Measurements from ENCODE around the gene UBXN6.

The UBXN6 gene

DNA sequence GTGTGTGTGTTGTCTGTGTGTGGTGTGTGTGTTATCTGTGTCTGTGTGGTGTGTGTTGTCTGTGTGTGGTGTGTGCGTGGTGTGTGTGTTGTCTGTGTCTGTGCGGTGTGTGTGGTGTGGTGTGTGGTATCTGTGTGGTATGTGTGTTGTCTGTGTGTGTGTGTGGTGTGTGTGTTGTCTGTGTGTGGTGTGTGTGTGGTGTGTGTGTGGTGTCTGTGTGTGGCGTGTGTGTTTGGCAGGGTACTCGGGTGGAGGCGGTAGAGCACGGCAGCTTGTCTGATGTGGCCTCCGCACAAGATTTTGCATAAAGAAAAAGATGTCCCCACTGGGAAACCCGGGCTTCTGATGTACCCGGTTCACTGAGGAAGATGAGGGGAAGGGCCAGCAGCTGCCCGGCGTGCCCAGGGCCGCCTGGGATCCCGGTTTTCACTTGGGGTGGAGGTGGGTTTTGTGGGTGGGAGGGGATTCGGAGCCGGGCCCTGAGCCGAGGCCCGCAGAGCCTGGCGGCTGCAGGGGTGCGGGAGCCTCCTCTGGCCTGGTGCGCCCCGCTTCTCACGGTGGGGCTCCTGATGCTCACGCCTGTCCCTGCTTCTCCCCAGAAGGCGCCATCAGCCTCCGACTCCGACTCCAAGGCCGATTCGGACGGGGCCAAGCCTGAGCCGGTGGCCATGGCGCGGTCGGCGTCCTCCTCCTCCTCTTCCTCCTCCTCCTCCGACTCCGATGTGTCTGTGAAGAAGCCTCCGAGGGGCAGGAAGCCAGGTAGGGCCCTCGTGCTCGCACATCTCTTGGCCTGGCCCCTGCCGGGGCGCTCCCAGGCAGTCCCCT is 35.7 kb upstream of the UBXN6 start:
- DNase-seq = no peak

DNA sequence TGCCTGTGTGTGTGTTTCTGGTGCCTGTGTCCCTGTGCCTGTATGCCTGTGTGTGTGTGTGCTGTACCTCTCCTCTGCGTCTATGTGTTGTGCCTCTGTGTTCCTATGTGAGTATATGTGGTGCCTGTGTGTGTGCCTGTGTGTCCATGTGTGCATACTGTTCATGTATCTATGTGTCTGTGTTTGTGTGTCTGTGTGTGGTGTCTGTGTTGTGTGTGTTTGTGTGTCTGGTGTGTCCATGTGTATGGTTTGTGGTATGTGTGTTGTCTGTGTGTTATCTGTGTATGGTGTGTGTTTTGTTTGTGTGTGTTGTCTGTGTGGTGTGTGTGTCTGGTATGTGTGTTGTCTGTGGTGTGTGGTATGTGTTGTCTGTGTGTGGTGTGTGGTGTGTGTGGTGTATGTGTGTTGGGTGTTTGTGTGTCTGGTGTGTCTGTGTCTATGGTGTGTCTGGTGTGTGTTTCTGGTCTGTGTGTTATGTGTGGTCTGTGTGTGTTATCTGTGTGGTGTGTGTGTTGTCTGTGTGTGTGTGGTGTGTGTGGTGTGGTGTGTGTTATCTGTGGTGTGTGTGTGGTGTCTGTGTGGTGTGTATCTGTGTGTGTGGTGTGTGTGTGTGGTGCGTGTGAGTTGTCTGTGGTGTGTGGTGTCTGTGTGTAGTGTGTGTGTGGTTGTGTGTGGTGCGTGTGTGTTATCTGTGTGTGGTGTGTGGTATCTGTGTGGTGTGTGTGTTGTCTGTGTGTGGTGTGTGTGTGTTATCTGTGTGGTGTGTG is 34.9 kb upstream of the UBXN6 start:
- no peak for DNase-seq

DNA sequence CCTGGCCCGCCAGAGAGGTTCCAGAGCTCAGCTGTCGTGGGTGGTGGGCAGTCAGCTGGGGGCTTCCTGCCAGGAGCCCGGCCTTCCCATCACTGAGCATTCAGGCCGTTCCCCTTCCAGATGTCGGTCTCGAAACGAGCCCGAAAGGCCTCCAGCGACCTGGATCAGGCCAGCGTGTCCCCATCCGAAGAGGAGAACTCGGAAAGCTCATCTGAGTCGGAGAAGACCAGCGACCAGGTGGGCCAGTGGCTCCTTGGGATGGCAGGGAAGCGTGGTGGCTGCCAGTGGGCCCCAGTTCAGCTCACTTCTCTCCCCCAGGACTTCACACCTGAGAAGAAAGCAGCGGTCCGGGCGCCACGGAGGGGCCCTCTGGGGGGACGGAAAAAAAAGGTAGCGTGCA is 33.9 kb upstream of the UBXN6 start:
- DNase-seq = no peak

DNA sequence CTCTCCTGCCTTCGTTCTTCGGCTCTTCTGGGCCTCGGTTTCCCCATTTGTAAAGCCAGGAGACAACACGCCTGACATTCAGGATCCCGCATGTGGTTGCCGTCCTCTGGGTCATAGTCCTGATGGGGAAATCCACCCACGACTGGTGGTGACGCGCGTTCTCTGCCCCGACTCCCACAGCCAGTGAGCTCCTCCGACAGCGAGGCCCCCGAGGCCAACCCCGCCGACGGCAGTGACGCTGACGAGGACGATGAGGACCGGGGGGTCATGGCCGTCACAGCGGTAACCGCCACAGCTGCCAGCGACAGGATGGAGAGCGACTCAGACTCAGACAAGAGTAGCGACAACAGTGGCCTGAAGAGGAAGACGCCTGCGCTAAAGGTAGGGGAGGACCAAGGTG is 30.9 kb upstream of the UBXN6 start:
- DNase-seq = no peak

DNA sequence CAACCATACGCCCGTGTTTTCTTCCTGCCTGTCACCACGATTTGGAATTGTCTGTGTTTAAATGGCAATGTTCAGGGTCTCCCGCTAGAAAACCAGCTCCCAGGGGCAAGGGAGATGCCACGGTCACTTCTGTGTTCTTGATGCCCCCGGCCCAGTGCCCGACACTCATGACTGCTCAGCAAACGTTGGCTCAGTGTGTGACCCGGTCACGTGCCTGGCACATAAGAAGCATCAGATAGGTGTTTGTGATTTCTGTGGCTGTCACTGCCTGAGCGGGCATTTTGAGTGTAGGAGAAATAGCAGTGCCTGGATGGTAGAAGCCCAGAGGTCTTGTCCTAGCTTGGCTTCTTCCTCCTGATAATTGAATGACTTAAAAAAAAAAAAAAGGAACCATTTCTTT is 30.0 kb upstream of the UBXN6 start:
- DNase-seq = no peak

DNA sequence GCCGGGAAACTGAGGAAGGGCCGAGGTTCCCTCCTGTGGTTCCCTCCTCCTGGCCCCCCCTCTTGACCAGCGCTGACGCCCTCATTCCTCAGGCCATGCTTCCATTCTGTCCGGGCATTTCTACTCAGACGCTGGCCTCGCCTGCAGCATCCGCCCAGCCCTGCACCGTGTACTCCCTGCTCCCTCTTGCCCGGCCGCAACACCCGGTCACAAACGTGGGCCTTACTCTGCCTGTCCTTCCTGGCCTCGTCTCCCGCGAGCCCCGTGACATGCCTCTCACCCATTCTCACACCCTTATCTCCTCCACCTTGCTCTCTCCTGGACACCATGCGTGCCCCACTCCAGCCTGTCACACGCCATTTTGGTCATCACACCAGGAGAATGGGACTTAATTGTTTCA is 25.8 kb upstream of the UBXN6 start:
- no peak for DNase-seq

DNA sequence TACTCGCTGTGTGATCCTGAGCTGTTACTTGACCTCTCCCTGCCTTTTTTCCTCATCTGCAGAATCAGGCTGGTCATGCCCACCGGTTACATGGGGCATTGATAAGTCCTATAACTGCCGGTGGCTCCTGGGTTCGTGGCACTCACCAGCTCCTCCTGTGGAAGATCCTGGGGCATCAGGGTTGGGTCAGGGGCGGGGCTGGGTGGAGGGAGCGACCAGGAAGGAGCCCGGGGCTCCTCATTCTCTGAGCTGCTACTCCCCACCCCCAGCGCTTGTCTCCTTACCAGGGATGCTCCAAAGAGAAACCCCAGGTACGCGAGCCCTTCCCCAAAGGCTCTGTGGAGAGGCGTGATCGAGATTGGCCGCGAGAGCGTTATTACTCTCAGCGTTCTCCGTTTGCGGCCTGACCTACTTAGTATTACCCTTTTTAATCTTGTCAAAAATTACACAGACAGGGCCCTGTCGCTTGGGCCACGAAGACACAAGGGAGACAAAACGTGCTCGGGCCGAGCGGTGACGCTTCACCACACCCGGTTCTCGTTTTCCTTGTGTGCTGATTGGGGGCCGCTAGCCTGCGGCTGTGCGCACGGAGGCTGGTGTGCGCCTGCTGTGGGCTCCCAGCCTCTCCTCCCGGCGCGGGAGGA is 25.2 kb upstream of the UBXN6 start:
- no peak for DNase-seq

DNA sequence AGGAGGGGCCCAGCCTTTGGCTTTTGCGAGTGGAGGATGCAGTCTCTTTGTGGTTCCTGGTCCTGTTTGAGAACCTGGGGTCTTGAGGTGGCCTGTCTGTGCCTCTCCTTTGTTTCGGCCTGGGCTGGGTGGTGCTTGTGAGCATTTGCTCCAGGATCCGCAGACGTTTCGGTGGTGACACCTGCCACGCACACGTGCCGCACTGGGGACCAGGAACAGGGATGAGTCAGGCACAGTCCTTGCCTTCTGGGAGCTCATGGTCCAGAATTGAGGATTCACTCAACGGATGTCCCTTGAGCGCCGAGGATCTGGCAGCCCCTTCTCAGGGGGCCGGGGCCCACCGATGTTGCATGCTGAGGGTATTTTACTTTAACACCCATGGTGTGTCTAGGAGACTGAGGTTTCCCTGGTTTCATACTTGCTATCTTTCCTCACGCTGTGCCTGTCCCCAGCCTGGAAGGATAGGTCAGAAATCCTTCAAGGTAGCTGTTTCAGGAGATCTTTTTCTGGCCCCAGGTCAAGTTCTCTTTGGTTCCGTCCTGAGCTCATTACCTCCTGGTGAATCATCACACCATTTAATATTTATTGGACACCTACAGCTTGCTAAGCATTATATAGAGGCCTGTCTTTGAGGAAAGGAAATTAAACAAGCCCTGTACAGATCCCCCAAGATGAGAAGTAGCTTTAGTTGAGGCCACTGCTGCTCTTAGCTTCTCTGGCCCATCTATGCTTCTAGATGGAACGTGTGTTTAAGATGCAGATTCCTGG is 19.6 kb upstream of the UBXN6 start:
- no peak for DNase-seq

DNA sequence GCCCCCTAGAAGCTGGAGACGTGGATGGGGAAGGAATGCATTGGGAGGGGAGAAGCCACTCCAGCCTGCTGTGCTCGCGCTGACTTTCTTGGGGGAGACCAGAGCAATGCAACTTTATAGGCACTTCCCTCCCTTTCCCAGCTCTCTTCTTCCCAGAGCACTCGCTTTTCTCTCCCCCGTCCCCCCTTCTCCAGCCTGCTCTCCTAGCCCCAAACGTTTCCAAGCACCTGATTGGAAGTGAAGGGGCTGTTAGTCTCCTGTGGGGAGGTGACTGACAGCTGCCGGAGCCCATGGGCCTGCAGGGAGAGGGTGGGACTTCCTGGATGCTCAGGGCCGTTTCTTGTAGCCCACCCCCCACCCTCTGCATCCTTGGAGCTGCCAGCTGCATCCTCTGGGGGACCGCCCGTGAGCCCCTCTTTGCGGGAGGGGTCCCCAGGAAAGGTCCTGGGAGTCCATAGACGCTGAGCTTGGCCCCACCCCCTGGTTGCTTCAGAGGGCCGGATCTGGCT is 17.0 kb upstream of the UBXN6 start:
- peak; percentile 49 for DNase-seq

DNA sequence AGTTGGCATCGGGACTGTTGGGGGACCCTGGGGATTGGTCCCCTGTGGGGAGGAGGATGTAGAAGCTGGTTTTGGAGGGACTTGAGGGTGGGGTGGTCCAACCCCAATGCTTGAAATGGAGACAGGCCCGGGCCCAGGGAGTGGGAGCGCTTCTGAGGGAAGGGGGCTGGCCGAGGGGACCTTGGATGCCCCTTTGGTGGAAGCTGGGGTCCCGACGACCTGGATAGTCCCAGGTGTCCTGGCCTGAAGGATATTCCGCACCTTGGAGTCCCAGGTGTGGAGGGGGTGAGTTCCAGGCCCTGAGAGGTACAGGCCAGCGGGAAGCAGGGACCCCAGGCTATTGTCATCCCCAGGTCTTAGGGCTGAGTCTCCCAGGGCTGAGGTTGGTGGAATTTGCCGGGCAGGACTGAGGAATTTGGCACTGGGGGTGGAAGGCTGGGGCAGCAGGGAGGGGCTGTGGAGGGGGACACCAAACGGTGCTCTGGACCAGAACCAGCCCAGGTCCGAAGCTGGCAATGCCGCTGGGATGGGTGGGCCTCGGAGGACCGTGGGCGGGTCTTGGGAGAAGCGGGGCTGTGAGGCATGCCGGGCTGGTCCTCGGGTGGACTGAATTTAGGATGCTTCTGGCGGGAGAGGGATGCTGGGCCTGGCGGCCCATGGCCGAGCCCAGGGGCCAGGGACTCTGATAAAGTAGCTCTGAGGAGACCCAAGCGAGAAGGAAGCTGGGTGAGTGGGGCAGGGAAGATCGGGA is 16.3 kb upstream of the UBXN6 start:
- DNase-seq = no peak

DNA sequence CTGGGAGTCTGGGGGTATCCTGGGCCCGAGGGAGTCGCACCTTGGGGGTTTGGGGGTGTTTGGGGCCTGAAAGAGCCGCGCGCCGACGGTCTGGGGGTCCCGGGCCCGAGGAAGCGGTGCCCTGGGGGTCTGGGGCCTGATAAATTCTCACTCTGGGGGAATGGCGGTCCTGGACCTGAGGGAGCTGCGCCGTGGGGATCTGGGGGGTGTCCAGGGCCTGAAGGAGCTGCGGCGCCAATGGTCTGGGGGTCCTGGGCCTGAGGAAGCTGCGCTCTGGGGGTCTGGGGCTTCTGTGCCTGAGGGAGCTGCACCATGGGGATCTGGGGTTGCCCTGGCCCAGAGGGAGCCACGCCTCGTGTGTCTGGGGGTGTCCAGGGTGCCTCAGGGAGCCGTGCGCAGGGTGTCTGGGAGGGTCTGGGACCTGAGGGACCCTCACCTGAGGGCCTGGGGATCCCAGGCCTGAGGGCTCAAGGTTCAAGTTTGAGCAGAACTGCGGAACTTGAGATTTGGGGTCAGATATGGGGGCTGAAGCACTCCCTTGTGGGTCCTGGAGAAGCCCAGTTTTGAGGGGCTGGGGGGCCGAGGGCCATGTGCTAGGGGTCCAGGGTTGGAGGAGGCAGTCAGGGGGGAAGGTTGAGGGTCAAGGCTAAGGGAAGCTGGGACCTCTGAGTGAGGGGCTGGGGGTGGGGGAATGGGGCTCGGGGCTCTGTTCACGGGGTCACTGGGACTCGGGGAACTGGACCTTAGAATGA is 15.6 kb upstream of the UBXN6 start:
- DNase-seq = no peak

DNA sequence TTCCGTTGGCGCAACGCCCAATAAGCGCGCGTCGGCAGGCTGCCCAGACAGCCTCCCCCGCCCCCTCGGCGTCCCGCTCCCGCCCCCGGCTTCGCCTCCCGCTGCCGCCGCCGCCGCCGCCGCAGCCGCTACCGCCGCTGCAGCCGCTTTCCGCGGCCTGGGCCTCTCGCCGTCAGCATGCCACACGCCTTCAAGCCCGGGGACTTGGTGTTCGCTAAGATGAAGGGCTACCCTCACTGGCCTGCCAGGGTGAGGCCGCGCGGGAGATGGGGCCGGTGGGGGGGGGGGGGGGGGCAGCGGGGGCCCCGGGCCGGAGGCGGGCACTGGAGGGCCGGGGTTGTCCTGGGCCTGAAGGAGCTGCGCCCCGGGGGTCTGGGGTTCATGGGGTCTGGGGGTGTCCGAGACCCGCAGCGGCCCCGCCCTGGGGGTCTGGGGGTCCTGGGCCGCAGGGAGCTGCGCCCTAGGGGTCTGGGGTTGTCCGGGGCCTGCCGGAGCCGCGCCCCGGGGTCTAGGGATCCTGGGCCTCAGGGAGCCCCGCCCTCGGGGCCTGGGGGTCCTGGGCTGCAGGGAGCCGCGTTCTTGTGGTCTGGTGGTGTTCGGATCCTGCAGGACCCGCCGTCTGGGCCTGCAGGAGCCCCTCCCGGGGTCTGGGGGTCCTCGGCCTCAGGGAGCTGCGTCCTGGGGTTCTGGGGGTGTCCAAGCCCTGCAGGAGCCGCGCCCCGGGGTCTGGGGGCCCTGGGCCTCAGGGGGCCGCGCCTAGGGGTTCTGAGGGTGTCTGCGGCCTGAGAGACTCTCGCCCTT is 14.8 kb upstream of the UBXN6 start, which contains the start of gene HDGFL2:
TSS of gene HDGFL2 (plus strand) at position 124 of the 801 bp plus-strand sequence. CDS start at position 178, 54 bp downstream.
- no peak for DNase-seq

DNA sequence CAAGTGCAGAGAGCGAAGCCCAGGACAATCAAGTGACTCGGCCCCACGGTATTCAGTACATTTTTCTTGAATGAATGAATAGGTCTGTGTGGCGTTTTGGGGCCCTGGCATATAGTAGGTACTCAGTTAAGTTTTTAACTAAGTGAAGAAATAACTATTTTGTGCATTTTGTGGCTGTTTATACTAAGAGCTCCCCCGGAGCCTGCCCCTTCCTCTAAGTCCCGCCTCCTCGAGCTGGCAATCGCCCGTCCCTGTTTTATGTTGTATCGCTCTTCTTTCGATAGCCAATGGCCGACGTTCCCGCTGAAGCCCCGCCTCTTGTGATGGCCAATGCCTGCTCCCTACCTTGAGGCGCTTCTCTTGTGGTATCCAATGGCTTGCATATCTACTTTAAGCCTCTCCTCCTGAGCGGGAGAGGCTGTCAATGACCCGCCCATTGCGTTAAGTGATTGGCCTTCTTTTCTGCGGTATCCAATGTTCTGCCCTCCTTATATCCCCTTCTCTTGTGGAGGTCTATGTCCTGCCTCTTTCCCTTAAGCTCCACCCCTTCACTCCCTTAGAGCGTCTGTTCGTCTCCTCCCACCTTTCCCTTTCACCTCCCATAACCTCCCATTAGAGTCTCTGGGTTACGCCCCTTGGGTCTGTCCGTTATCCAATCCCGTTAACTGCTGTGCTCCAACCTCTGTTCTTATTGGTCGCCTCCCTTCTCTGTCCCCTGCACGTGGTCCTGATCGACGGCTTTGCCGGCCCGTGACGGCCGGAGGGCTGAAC is 14.0 kb upstream of the UBXN6 start:
- peak; percentile 99 for DNase-seq

DNA sequence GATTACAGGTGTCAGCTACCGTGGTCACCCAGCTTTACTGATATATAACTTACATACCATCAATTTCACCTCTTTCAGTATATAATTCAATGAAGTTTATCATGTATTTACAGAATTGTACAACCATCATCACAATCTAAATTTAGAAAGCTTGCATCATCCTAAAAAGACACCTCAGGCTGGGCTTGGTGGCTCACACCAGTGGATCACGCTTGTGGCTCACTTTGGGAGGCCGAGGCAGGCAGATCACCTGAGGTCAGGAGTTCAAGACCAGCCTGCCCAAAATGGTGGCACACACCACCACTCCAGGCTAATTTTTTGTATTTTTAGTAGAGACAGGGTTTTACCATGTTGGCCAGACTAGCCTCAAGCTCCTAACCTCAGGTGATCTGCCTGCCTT is 10.2 kb upstream of the UBXN6 start:
- DNase-seq = no peak

DNA sequence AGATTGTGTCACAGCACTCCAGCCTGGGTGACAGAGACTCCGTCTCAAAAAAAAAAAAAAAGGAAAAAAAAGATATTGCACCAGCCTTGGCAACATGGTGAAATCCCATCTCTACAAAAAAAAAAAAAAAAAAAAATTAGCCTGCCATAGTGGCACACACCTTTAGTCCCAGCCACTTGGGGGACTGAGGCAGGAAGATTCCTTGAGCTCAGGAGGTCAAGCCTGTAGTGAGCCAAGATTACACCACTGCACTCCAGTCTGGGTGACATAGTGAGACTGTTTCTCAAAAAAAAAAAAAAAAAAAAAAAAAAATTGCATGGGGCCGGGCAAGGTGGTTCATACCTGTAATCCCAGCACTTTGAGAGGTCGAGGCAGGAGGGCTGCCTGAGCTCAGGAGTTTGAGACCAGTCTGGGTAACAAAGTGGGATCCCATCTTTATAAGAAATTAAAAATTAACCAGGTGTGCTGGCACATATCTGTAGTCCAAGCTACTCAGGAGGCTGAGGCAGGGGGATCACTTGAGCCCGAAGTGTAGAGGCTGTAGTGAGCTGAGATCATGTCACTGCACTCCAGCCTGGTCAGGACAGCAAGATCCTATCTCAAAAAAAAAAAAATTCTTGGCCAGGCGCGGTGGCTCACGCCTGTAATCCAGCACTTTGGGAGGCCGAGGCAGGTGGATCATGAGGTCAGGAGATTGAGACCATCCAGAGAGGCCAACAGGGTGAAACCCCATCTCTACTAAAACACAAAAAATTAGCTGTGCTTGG is 7.4 kb upstream of the UBXN6 start:
- no peak for DNase-seq

DNA sequence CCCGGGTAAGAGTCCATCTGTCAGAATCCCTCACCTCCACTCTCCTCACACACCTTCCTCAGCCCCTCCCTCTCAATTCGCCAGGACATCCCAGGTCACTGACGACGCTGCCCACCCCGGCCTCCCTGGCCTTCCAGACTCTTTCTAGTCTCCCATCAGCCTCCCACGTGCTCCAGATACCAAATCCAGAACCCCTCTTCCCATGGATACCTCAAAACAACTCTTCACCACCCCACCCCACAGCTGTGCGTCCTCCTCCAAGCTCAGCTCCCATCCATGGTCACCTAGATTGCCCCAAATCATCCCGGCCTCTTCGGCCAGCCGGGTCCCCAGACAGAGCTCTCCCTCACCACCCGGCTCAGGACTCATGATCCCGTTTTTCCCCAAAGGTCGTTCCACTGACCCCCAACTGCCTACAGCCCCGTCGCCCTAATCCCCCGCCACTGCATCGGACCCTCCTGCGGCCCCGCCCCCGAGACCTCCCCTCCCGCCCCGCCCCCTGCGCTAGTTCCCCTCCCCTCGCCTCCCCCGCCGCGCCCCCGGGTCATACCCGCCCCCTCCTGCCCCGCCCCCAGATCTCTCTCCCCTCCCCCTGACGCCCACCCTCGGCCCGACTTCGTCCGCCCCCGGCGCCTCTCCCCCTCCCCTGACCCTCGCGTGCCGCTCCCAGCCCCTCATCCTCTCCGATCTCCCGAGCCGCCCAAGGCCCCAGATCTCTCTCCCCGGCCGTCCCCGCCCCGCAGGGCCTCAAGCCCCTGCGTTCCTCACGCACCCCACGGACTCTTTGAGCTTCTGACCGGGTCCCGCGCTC is 546 bp downstream of the UBXN6 start:
- DNase-seq = peak; percentile 57

DNA sequence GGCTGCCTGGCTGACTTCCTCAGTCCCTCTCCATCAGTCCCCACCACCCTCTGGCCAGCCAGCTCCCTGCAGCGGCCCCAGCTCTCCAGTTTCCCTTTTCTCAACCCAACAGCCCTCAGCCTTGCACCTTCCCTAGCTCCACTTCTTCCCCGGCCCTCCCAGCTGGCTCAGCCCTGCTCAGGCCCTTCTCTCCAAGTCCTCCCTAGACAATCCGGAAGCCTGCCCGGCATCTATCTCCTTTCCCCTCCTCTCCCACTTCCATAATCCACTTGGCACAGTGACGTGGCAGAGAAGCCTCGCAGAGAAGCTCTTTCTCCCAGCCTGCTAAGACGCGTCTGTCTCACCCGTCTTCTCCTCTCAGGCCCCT is 1.1 kb downstream of the UBXN6 start:
- no peak for DNase-seq
